Fibroblast of pulmonary artery (primary cell): ENCODE results near the gene LIMA1.
"Not testable (repeated sequence)": the region's sequence is repeated elsewhere in the genome, so short reads cannot be mapped to it uniquely, and the experiment has no call there.

Experiments
- DNase-seq: peaks from one replicate; pipeline ENCODE4 v3.0.0-alpha.2; 2010; ENCODE audit warnings: low read depth
- H3K4me3 ChIP-seq: replicated peaks from 2 replicates; pipeline ENCODE4 v1.5.1; 2011; ENCODE audit warnings: low read depth, mild to moderate bottlenecking, control low read depth, low read length, moderate library complexity
- CTCF ChIP-seq: IDR thresholded peaks from 2 replicates; pipeline ENCODE4 v1.5.1; 2011; ENCODE audit warnings: mild to moderate bottlenecking, control low read depth, low read length, inconsistent platforms; ENCODE audit errors: missing control alignments

Gene LIMA1

GRCh38 chr12:50256761-50257160 lies 26.6 kb downstream of the LIMA1 start:
- no peak for TF ChIP-seq CTCF
- no peak overlapping the region for H3K4me3 ChIP-seq
- no peak for DNase-seq

GRCh38 chr12:50252977-50253602 lies 30.2 kb downstream of the LIMA1 start:
- TF ChIP-seq CTCF, result no peak
- DNase-seq, result no peak
- H3K4me3 ChIP-seq, result no peak overlapping the region

- DNase-seq, result no peak
- no peak overlapping the region for H3K4me3 ChIP-seq
- no peak for TF ChIP-seq CTCF
Measured at GRCh38 chr12:50251619-50252252, 31.6 kb downstream of the LIMA1 start.

GRCh38 chr12:50249464-50250182 lies 33.7 kb downstream of the LIMA1 start:
- DNase-seq, result no peak
- TF ChIP-seq CTCF, result no peak
- no peak overlapping the region for H3K4me3 ChIP-seq

GRCh38 chr12:50248883-50249282 lies 34.4 kb downstream of the LIMA1 start:
- no peak for TF ChIP-seq CTCF
- no peak for DNase-seq
- H3K4me3 ChIP-seq, result no peak overlapping the region

- no peak for DNase-seq
- no peak for TF ChIP-seq CTCF
- H3K4me3 ChIP-seq, result no peak overlapping the region
Measured at GRCh38 chr12:50248411-50248810, 34.9 kb downstream of the LIMA1 start.

GRCh38 chr12:50247665-50248064 lies 35.7 kb downstream of the LIMA1 start:
- not testable (repeated sequence) for H3K4me3 ChIP-seq, DNase-seq
